KG1 (cell line): ENCODE measurements around the gene METTL22.

Experiments used
- DNase-seq: peaks from one replicate; lab custom pipeline; 2025; lab: John Stamatoyannopoulos, UW

METTL22 gene

GRCh38 chr16:8694795-8695728, 73.6 kb downstream of the METTL22 start:
- DNase-seq: no peak

- no peak for DNase-seq
Observed at GRCh38 chr16:8696880-8697279, 75.4 kb downstream of the METTL22 start.

- no peak for DNase-seq
Observed at GRCh38 chr16:8697965-8698364, 76.5 kb downstream of the METTL22 start.
